H1 (cell line): ENCODE results near the gene BCL2.
A peak's percentile ranks its signal among the peaks of the same experiment; 100 is the strongest.

ENCODE experiments used
- POLR2A ChIP-seq, 2 experiments: IDR thresholded peaks; 1 replicate in 1 of 2; 2 replicates in 1 of 2; pipeline ENCODE4 v1.6.1; 2011; ENCODE audit warnings: low read depth in 2 of 2, low read length in 2 of 2, mild to moderate bottlenecking in 2 of 2; ENCODE audit errors: control extremely low read depth in 1 of 2
- YY1 ChIP-seq: IDR thresholded peaks from 2 replicates; pipeline ENCODE4 v1.6.1; 2011; ENCODE audit warnings: low read depth, mild to moderate bottlenecking, low read length
- TF ChIP-seq, protein P1 (sequence below), 3 experiments: IDR thresholded peaks; 1 replicate in 2 of 3; 2 replicates in 1 of 3; pipeline versions ENCODE4 v1.5.1 to v1.6.1; 2011; ENCODE audit warnings: low read length in 3 of 3, mild to moderate bottlenecking in 3 of 3, inconsistent platforms in 2 of 3, low read depth in 1 of 3, moderate library complexity in 1 of 3; ENCODE audit not compliant: insufficient read depth in 1 of 3; ENCODE audit errors: control extremely low read depth in 1 of 3

DNA sequence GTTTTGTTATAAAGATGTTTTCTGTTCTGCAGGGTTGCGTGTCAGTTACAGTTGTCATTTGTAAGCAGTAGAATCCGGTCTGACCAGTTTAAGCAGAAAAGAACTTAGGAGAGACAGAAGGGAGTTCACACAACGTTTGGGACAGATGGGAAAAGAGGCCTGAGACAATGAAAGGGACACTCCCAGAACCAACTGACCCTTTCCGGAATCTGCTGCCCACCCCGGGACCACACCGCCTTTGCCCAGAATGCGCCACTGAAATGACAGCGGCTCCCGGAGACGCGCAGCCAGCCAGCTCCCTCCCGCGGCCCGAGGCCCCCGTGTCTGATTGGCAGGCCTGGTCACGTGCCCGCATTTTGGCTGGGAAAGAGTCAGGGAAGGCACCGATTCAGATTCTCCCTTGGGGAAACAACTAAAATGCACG is 244.6 kb downstream of the BCL2 start:
- no peak for TF ChIP-seq YY1
- TF ChIP-seq, protein P1, sequence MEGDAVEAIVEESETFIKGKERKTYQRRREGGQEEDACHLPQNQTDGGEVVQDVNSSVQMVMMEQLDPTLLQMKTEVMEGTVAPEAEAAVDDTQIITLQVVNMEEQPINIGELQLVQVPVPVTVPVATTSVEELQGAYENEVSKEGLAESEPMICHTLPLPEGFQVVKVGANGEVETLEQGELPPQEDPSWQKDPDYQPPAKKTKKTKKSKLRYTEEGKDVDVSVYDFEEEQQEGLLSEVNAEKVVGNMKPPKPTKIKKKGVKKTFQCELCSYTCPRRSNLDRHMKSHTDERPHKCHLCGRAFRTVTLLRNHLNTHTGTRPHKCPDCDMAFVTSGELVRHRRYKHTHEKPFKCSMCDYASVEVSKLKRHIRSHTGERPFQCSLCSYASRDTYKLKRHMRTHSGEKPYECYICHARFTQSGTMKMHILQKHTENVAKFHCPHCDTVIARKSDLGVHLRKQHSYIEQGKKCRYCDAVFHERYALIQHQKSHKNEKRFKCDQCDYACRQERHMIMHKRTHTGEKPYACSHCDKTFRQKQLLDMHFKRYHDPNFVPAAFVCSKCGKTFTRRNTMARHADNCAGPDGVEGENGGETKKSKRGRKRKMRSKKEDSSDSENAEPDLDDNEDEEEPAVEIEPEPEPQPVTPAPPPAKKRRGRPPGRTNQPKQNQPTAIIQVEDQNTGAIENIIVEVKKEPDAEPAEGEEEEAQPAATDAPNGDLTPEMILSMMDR (IDR thresholded peaks at IDR 0.05; ENCODE audit: control extremely low read depth in 1 of 3, insufficient read depth in 1 of 3, low read depth in 1 of 3, low read length in 3 of 3) = peak in 1 of 3 experiments; percentile 2; a peak in 1 of 4 replicates
- peak in 1 of 2 experiments; percentile 64; a peak in 1 of 3 replicates for TF ChIP-seq POLR2A (IDR thresholded peaks at IDR 0.05; ENCODE audit: control extremely low read depth in 1 of 2, low read depth in 2 of 2, low read length in 2 of 2)
